Measurements from ENCODE around the gene RIPPLY1.

GRCh38 chrX:106921637-106922036, 18.5 kb upstream of the RIPPLY1 start:
- TF ChIP-seq, protein P1, sequence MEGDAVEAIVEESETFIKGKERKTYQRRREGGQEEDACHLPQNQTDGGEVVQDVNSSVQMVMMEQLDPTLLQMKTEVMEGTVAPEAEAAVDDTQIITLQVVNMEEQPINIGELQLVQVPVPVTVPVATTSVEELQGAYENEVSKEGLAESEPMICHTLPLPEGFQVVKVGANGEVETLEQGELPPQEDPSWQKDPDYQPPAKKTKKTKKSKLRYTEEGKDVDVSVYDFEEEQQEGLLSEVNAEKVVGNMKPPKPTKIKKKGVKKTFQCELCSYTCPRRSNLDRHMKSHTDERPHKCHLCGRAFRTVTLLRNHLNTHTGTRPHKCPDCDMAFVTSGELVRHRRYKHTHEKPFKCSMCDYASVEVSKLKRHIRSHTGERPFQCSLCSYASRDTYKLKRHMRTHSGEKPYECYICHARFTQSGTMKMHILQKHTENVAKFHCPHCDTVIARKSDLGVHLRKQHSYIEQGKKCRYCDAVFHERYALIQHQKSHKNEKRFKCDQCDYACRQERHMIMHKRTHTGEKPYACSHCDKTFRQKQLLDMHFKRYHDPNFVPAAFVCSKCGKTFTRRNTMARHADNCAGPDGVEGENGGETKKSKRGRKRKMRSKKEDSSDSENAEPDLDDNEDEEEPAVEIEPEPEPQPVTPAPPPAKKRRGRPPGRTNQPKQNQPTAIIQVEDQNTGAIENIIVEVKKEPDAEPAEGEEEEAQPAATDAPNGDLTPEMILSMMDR (IDR thresholded peaks at IDR 0.05) = no peak
- TF ChIP-seq USF2 (IDR thresholded peaks at IDR 0.05; ENCODE audit: borderline replicate concordance, low read depth, low read length) (no peak), RAD21 (IDR thresholded peaks at IDR 0.05; ENCODE audit: low read length) (no peak), RCOR1 (IDR thresholded peaks at IDR 0.05; ENCODE audit: low read length) (no peak), SMC3 (IDR thresholded peaks at IDR 0.05; ENCODE audit: low read depth, low read length) (no peak), MXI1 (IDR thresholded peaks at IDR 0.05; ENCODE audit: low read depth, low read length) (no peak), POLR2AphosphoS5 (IDR thresholded peaks at IDR 0.05; ENCODE audit: low read depth, low read length) (no peak), GABPA (IDR thresholded peaks at IDR 0.05; ENCODE audit: low read depth) (no peak), TAF1 (IDR thresholded peaks at IDR 0.05; ENCODE audit: borderline replicate concordance, low read depth, low read length) (no peak)

Data from SK-N-SH (cell line).